LNCaP clone FGC (cell line): ENCODE measurements around the gene FGF4.

ENCODE experiments used
- DNase-seq: peaks from one replicate; pipeline ENCODE4 v3.0.0-alpha.2; 2011; ENCODE audit warnings: low read depth
- H3K4me3 ChIP-seq: 2 replicates; pipeline ENCODE4 v1.5.1; 2011; ENCODE audit warnings: mild to moderate bottlenecking, low read depth, low read length, control low read depth
- TF ChIP-seq, protein P1 (sequence below): IDR thresholded peaks from 2 replicates; pipeline ENCODE4 v1.5.1; 2012; ENCODE audit warnings: mild to moderate bottlenecking; ENCODE audit not compliant: control insufficient read depth, insufficient read depth; ENCODE audit errors: extremely low read depth

FGF4 gene

DNA sequence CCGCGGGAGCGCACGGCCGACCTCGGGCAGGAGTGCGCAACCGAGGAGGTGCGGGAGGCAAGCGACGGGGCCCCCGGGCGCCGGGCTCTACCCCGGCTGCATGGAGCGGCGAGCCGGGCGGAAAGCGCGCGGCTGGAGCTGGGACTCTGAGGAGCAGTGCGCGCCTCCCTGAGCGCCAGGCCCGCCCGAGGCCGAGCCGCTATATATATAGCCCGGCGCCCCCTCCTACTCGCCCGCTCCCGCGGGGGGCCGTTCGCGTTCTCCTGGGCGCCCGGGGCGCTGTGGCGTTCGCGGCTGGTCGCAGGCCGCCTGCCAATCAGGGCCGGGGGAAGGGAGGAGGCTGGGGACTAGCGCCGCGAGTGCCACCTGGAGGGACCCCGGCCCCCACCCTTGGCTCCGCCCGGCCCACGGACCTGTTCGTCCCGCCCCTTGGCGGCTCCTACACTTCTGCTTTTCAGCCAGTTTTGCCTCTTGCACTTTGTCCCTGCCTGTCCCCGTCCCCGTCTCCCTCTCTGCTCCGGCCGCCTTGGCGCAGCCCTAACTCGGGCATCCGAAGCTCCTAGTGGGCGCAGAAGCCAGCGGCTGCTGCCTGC lies at the start of gene FGF4:
Gene FGF4 (minus strand): TSS at position 179 of the 593 bp plus-strand sequence. CDS start 257 bp downstream, outside the sequence.
- DNase-seq = no peak
- TF ChIP-seq, protein P1, sequence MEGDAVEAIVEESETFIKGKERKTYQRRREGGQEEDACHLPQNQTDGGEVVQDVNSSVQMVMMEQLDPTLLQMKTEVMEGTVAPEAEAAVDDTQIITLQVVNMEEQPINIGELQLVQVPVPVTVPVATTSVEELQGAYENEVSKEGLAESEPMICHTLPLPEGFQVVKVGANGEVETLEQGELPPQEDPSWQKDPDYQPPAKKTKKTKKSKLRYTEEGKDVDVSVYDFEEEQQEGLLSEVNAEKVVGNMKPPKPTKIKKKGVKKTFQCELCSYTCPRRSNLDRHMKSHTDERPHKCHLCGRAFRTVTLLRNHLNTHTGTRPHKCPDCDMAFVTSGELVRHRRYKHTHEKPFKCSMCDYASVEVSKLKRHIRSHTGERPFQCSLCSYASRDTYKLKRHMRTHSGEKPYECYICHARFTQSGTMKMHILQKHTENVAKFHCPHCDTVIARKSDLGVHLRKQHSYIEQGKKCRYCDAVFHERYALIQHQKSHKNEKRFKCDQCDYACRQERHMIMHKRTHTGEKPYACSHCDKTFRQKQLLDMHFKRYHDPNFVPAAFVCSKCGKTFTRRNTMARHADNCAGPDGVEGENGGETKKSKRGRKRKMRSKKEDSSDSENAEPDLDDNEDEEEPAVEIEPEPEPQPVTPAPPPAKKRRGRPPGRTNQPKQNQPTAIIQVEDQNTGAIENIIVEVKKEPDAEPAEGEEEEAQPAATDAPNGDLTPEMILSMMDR = no peak
- H3K4me3 ChIP-seq = no peak within 1 kb of the TSS

DNA sequence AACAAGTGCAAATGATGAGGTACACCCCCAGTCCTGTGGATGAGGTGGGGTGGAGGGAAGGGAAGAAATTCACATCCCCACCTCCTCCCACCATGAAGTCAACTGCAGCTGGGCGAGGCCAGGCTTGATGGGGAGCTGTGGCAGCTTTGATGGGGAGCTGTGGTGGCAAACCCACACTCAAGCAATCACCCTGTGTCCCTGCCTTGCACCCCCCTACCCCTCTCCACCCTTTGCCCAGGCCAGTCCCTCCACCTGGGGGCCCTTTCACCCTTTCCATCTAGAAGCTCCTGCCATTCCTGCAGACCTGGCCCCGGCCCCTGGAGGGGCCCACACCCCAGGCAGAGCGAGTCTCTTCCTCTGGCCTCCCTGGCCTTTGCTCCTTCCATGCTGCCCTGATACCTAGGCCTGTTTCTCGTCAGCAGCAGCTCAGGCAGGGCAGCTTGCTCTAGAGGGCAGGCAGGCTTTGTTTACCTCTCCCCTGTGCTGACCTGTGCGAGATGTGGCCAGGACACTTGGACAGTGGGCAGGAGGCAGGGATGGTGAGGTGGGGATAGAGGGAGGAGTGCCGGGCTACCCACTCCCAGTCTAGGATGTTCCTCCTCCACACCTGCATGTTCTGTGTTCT lies 48.6 kb upstream of the FGF4 start:
- no peak overlapping the region for H3K4me3 ChIP-seq
- TF ChIP-seq, protein P1 = no peak
- no peak for DNase-seq

DNA sequence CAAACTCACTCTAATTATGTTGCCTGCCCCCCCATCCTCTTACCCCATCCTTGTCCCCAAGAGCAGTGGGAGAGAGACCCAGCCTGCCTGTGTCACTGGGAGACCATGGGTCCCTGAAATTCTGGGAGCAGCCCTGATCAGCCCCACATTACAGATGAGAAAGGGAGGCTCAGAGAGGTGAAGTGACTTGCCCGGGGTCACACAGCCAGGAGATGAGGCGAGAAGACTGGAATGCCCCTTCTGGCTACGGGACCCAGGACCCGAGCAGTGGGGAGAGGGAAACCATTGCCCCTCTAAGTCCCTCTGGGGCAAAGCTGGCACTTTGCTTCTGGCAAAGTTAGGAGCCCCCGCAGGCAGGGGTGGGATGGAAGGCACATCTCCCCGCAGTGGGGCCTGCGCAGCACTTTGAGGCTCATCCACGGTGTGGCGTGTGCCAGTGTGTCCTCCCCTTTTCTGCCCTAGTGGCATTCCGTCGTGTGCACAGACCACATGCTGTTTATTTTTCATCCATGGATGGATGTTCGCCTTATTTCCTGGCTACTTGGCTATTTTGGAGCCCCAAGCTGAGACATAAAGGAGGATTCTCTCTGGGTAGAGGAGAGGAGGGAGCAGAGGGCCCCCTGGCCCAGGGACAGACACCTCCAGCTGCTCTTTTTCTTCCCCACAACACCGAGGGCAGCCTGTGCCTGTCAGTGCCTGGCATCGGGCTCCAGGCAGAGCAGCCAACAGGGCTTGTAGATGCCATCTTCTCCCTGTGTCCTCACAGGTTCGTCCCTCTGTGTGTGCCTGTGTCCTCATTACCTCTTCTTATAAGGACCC lies 47.7 kb upstream of the FGF4 start:
- DNase-seq = no peak
- TF ChIP-seq, protein P1 = no peak
- H3K4me3 ChIP-seq = no peak overlapping the region

- no peak for DNase-seq
- TF ChIP-seq, protein P1 = no peak
These were observed 46.4 kb upstream of the FGF4 start for GRCh38 chr11:69821511-69822040.

DNA sequence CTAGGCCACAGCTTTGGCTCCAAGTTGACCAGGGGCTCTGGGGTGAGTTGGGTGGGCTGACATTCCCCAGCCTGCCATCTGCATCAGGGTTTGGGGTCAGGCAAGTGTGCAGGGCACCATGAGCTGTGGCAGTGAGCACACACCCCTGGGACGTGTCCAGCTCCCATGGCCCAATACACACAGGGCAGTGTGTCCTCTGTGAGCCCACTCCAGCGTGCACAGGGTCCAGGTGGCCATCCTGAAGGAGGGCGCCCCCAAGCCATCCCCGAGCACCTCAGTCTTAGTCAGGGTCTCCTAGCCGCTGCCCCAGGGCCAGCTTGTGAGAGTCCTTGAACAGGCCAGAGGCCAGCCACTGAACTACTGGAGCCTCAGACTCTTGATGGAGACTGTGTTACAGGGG lies 45.3 kb upstream of the FGF4 start:
- TF ChIP-seq, protein P1 = no peak
- no peak for DNase-seq
- H3K4me3 ChIP-seq = no peak overlapping the region

More at GRCh38 chr11:69821511-69822040, 46.4 kb upstream of the FGF4 start:
- no peak overlapping the region for H3K4me3 ChIP-seq

DNA sequence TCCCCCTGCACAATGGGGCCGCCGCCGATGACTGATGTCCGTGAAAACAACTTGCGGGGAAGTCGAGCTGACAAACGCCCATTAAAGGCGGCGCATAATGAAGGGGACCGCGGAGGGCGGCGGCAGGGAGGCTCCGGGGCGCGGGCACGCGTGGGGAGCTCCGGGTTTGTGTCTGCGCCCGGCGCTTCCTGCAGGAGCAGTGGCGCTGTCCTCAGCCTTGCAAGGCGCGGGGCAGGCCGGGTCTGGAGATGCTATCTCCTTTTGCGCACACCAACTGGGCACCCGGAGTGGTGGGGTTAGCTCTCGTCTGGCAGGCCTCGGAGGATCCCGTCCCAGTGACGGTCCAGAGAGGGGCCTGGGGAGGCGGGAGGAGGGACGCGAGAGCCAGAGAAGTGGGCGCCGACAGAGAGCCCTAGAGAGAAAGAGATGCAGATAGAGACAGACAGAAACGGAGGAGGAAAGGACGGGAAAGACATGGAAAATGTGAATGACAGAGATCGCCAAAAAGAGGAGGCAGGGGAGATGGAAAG lies 44.5 kb upstream of the FGF4 start:
- DNase-seq = no peak
- no peak overlapping the region for H3K4me3 ChIP-seq
- TF ChIP-seq, protein P1 = no peak
